Smooth muscle cell of the coronary artery (primary cell): Measurements from ENCODE around the gene TMED1. TPM values are rescaled to one million over a fixed set of nuclear protein-coding genes. Genes with fewer than 3 reads are reported as not detected.

Experiments used
- total RNA-seq: library from RNA; depleted of rRNA; stranded (reverse); fragments of >200 nt; gene quantifications from 2 replicates; pipeline ENCODE4 v1.2.3, GENCODE V29; 2014; ENCODE audit warnings: low replicate concordance

TMED1 gene, protein sequence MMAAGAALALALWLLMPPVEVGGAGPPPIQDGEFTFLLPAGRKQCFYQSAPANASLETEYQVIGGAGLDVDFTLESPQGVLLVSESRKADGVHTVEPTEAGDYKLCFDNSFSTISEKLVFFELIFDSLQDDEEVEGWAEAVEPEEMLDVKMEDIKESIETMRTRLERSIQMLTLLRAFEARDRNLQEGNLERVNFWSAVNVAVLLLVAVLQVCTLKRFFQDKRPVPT
- 34.6 and 50.7 TPM in 2 replicates for total RNA-seq

DNA sequence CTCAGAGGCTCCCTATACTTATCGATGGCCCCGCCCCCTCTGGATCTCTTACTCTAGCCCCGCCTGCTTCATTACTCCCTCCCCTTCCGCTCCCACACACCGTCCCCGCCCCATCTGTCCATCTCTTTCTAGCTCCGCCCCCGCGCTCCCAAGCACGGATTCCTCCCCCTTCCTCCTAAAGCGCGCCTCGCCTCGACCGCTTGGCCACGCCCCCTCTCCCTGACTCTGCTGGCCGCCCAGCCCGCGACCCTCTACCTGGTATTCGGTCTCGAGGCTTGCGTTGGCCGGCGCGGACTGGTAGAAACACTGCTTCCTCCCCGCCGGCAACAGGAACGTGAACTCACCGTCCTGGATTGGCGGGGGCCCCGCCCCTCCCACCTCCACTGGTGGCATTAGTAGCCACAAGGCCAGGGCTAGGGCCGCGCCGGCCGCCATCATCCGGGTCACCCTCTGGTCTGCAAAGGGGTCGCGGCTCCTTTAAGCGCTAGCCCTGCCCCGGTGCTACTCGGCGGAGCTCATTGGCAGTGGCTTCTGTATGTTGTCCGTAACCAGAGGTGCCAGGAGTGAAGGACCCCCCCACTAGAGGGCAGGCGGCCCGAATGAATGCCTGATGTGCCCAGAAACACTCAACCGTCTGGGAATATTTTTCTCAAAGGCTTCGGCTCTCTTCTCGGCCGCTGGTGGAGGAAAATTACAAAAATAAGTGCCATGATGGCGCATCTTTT, at the start of gene TMED1:
Gene TMED1 (minus strand): TSS at position 459 of the 725 bp plus-strand sequence. CDS start 21 bp downstream, at position 438.

DNA sequence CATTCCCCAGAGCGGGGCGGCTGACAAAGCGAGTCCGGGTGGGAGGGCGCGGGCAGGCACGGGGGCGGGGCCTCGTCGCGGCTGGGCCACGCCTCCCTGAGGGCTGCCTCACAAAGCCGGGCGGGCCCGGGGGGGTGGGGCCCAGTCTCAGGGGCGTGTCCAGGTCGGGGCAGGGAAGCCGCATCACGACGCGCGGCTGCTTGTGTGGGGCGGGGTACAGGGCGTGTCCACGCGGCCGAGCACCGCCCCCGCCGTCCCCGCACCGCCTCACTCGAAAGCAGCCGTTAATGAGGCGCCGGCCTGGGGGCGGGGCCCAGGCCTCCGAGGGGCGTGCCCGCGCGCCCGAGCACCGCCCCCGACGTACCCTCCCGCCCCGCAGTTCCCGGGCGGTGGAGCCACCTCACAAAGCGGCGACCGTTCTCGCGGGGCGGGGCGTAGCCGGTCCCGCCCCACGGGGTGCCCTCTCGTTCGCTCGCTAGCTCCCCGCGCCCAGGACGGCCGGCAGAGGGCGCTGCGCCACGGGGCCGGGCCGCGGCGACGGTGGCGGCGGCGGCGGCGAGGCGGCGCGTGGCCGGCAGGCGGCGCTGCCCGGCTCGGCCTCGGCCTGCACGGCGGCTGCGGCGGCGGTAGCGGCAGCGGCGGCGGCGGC, 35.1 kb upstream of the TMED1 start, which contains the start of gene CARM1:
Gene CARM1 (plus strand): TSS at position 599 of the 649 bp plus-strand sequence. CDS start 150 bp downstream, outside the sequence.

GRCh38 chr19:10848230-10848856, 12.3 kb upstream of the TMED1 start, which contains the start of gene C19orf38:
Gene C19orf38, plus strand, starts transcription at chr19:10848415. Its CDS starts 94 bp downstream, at chr19:10848509.

Other genes starting within 250 kb of the TMED1 start
- 2.5 TPM in 1 of 2 replicates, not detected in the other for gene AP1M2, start 248.9 kb downstream of the TMED1 start, total RNA-seq
- gene SLC44A2, start 210.7 kb downstream of the TMED1 start, total RNA-seq, result 17.2 and 37.4 TPM in 2 replicates
- 44.9 and 93.1 TPM in 2 replicates for gene ILF3, start 181.9 kb downstream of the TMED1 start, total RNA-seq
- 31.3 and 58.2 TPM in 2 replicates for gene QTRT1, start 134.8 kb downstream of the TMED1 start, total RNA-seq
- gene DNM2, start 118.1 kb downstream of the TMED1 start, total RNA-seq, result 82.4 and 88.9 TPM in 2 replicates
- 0.12 and 0.15 TPM in 2 replicates for gene C19orf38, start 12.2 kb upstream of the TMED1 start, total RNA-seq
- 18.8 and 23.2 TPM in 2 replicates for gene CARM1, start 35.3 kb upstream of the TMED1 start, total RNA-seq
- gene YIPF2, start 92.4 kb upstream of the TMED1 start, total RNA-seq, result 128 and 172 TPM in 2 replicates
- 13.2 and 25.6 TPM in 2 replicates for gene TIMM29, start 92.6 kb upstream of the TMED1 start, total RNA-seq
- gene SMARCA4, start 124.8 kb upstream of the TMED1 start, total RNA-seq, result 53.9 and 66.8 TPM in 2 replicates